Activated naive CD8-positive, alpha-beta T cell (primary cell): ENCODE results near the gene TMEM25.
"Not testable (repeated sequence)": the region's sequence is repeated elsewhere in the genome, so short reads cannot be mapped to it uniquely, and the experiment has no call there.

Source experiments
- H3K27ac Mint-ChIP-seq: one replicate; pipeline ENCODE4 v1.8.0; 2021; ENCODE audit warnings: mixed read lengths
- H3K27me3 Mint-ChIP-seq: one replicate; pipeline ENCODE4 v1.8.0; 2021; ENCODE audit warnings: mixed read lengths
- H3K36me3 Mint-ChIP-seq: one replicate; pipeline ENCODE4 v1.8.0; 2021; ENCODE audit warnings: mixed read lengths
- H3K4me1 Mint-ChIP-seq: one replicate; pipeline ENCODE4 v1.8.0; 2021; ENCODE audit warnings: low read depth, mixed read lengths
- H3K4me3 Mint-ChIP-seq: one replicate; pipeline ENCODE4 v1.8.0; 2021; ENCODE audit warnings: mild to moderate bottlenecking, mixed read lengths
- H3K9me3 Mint-ChIP-seq: one replicate; pipeline ENCODE4 v1.8.0; 2021; ENCODE audit warnings: low read depth, mixed read lengths

The TMEM25 gene

DNA sequence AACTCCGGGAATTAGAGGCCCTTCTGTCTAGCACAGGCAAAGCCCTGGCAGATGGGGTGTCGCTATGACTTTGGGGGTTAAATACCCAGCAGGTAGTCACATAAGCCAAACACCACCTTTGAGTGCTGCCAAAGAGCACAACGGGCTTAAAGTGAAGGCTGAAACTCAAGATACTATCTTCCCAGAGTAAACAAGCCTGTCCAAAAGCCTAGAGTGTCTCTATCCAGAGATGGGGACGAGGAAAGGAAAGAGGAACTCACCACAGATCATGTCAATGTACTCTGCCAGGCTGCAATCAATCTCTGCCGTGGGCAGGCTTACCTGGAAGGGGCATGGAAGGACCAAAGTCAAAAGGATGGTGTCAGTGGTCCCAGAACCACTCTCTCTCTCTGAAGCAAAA is 14.5 kb downstream of the TMEM25 start:
- Mint-ChIP-seq H3K27ac (no peak overlapping the region), H3K4me3 (no peak overlapping the region), H3K36me3 (peaks cover 4% of the 10 kb centered on the region), H3K4me1 (no peaks in the 10 kb centered on the region), H3K9me3 (no peaks in the 10 kb centered on the region), H3K27me3 (no peaks in the 10 kb centered on the region)

DNA sequence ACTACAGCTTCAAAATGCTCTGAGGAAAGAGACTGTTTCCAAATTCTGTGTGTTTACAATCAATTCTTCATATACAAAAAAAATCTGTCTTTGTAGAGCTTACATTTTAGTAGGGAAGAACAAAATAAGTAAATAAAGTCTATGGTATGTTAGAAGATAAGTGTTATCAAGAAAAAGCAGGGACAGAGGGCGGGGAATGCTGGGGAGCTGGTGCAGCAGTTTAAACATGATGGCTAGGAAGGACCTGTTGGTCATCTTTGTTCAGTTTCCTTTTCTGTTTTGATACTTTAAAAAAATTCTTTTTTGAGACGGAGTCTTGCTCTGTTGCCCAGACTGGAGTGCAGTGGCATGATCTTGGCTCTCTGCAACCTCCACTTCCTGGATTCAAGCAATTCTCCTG is 16.1 kb downstream of the TMEM25 start:
- H3K27me3 Mint-ChIP-seq, result no peaks in the 10 kb centered on the region
- no peak overlapping the region for H3K4me3 Mint-ChIP-seq
- H3K9me3 Mint-ChIP-seq, result no peaks in the 10 kb centered on the region
- H3K36me3 Mint-ChIP-seq, result peaks cover 2% of the 10 kb centered on the region
- no peaks in the 10 kb centered on the region for H3K4me1 Mint-ChIP-seq
- H3K27ac Mint-ChIP-seq, result no peak overlapping the region

DNA sequence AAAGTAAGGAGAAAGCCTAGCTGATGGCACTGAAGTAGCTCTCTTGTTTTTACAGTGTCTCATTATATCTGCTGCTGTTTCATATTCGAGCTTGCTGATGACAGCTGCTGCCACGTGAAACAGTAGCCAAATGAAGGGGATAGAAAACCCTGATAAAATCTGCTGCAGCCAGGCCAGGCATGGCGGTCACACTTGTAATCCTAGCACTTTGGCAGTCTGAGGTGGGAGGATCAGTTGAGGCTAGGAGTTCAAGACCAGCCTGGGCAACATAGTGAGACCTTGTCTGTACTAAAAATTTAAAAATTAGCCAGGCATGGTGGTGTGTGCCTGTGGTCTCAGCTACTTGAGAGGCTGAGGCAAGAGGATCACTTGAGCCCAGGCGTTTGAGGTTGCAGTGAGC is 21.3 kb downstream of the TMEM25 start:
- Mint-ChIP-seq H3K36me3 (peaks cover 14% of the 10 kb centered on the region), H3K27me3 (no peaks in the 10 kb centered on the region), H3K4me3 (no peak overlapping the region), H3K27ac (no peak overlapping the region), H3K9me3 (no peaks in the 10 kb centered on the region), H3K4me1 (no peaks in the 10 kb centered on the region)

DNA sequence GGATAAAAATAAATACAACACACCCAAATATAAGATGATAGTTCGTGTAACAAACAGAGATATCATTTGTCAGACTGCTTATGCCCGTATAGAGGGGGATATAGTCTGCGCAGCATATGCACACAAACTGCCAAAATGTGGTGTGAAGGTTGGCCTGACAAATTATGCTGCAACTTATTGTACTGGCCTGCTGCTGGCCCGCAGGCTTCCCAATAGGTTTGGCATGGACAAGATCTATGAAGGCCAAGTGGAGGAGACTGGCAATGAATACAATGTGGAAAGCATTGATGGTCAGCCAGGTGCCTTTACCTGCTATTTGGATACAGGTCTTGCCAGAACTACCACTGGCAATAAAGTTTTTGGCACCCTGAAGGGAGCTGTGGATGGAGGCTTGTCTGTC is 29.8 kb downstream of the TMEM25 start:
- H3K4me1 Mint-ChIP-seq, result peaks cover 16% of the 10 kb centered on the region
- H3K36me3 Mint-ChIP-seq, result peaks cover 2% of the 10 kb centered on the region
- no peak overlapping the region for H3K4me3 Mint-ChIP-seq
- H3K27me3 Mint-ChIP-seq, result no peaks in the 10 kb centered on the region
- no peak overlapping the region for H3K27ac Mint-ChIP-seq
- no peaks in the 10 kb centered on the region for H3K9me3 Mint-ChIP-seq

DNA sequence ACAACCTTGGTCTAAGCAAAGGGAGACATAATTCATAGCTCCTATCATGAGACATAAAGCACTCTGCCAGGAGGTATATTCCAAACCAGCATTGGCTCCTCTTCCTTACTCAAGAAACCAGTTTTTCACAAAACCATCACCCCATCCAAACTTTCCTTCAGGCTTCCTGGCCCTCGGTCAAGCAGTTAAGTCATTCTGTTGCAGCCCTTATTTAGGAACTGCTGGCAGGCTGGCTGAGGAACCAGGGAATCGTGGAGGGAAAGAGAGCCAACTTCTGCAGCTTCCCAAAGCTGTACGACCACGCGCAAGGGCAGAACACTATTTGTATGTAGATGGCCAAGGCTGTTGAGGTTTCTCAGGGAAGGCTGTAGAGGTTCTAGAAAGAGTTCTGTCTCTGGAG is 34.1 kb downstream of the TMEM25 start:
- Mint-ChIP-seq H3K27ac (peak overlapping the region; percentile 61), H3K9me3 (no peaks in the 10 kb centered on the region), H3K27me3 (no peaks in the 10 kb centered on the region), H3K4me3 (peak overlapping the region; percentile 81), H3K4me1 (peaks cover 19% of the 10 kb centered on the region), H3K36me3 (peaks cover 2% of the 10 kb centered on the region)

DNA sequence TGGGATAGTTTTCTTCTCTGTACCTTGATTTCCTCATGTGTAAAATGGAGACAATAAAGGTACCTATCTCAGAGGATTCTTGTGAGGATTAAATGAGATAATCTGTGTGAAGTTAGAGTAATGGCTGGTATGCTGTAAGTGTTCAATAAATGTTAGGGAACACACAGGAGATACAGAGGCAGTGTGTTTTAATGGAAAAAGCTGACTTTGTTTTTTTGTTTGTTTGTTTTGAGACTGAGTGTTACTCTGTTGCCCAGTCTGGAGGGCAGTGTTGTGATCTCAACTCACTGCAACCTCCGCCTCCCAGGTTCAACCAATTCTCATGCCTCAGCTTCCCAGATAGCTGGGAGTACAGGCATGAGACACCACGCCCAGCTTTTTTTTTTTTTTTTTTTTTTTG is 38.7 kb downstream of the TMEM25 start:
- no peaks in the 10 kb centered on the region for H3K27me3 Mint-ChIP-seq
- no peak overlapping the region for H3K27ac Mint-ChIP-seq
- no peaks in the 10 kb centered on the region for H3K9me3 Mint-ChIP-seq
- peaks cover 38% of the 10 kb centered on the region for H3K4me1 Mint-ChIP-seq
- H3K36me3 Mint-ChIP-seq, result no peaks in the 10 kb centered on the region
- H3K4me3 Mint-ChIP-seq, result no peak overlapping the region

DNA sequence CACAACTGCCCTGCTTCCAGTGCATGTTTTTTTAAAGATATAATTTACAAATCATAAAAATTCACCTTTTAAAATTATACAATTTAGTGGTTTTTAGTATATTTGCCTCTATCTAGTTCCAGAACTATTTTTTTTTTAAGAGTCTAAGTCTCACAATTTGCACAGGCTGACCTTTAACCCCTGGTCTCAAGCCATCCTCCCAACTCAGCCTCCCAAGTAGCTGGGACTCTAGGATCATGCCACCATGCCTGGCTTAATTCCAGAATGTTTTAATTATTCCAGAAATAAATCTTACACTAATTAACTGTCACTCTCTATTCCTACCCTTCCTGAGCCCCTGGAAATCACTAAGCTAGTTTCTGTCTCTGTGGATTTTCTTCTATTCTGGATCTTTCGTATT is 39.8 kb downstream of the TMEM25 start:
- Mint-ChIP-seq H3K27ac (peak overlapping the region; percentile 95), H3K36me3 (no peaks in the 10 kb centered on the region), H3K27me3 (no peaks in the 10 kb centered on the region), H3K9me3 (no peaks in the 10 kb centered on the region), H3K4me3 (no peak overlapping the region), H3K4me1 (peaks cover 42% of the 10 kb centered on the region)

DNA sequence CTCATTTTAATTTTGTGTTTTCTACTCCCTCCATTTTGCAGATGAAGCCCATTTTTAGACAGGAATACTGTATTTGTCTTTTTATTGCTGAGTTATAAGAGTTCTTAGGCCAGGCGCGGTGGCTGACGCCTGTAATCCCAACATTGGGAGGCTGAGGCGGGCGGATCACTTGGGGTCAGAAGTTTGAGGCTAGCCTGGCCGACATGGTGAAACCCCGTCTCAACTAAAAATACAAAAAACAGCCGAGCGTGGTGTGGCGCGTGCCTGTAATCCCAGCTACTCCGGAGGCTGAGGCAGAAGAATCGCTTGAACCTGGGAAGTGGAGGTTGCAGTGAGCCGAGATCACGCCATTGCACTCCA is 40.7 kb downstream of the TMEM25 start:
- Mint-ChIP-seq H3K4me3 (peak overlapping the region; percentile 100), H3K4me1 (peaks cover 47% of the 10 kb centered on the region), H3K27ac (peak overlapping the region; percentile 95)
- H3K9me3 Mint-ChIP-seq, H3K27me3 Mint-ChIP-seq, H3K36me3 Mint-ChIP-seq: not testable (repeated sequence)

DNA sequence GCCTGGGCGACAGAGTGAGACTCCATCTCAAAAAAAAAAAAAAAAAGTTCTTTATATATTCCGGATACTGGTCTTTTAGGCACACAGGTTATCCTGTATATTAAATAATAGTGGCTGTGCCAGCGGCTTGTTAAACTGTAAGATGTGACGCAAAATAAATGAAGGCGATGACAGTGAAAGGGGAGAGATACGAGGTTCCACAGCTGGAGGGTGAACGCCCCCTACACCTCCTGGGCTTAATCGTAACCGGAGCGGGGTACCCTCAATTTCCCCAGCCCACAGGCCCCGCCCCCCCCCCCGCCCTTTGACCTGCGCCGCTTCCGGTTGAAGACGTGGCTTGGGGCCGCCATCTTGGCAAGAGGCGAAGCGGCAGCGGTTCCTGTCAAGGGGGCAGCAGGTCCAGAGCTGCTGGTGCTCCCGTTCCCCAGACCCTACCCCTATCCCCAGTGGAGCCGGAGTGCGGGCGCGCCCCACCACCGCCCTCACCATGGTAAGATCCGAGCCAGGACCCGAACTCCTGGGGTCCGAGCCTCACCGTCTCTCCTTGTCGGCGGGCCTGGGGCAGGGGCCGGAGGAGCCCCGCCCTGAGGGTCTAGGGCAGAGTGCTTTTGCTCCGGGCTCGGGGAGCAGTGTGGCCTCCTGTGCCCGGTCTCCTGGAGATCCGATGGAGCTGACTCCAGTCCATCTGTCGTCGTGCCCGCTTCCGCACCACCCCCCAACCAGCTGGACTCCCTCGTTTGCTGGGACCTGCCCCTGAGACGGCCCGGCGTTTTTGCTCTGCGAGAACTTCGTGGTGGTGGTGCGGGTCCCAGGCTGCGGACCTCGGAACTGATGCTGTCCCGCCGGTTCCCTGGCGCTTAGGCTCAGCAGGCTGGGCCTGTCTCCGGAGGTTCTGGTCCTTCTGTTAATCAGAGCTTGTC is 41.3 kb downstream of the TMEM25 start, which contains the start of gene ARCN1:
Gene ARCN1, plus strand, starts transcription at position 349 of the 920 bp plus-strand sequence. Its CDS starts 139 bp downstream, at position 488.
- Mint-ChIP-seq H3K4me1 (peaks cover 53% of the 10 kb centered on the region), H3K9me3 (no peaks in the 10 kb centered on the region)

DNA sequence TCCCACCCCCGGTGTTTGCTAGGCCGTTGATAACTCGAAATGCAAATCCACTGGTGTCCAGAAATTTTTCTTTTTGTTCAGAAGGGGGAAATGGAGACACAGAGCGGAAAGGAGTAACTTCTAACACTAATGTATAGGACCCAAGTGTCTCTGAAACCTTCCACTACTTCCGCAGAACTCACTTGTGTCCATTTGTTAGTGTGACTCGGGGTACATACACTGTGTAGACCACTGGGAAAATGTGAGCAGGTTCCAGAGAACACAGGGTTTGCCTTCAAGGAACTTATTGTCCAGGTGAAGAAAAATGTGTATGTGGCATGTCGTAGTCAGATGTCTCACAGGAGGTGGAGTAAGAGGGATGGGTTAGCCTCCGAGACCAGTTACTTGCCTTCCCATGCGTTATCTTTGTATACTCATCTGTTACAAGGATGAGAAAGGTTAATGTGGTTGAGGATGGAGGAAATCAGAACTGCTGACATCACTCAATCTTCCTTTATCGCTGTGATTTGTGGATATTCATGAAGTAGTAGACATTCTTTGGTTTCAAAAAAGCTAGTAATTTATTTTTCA is 42.1 kb downstream of the TMEM25 start:
- H3K9me3 Mint-ChIP-seq, result no peaks in the 10 kb centered on the region
- peak overlapping the region; percentile 100 for H3K4me3 Mint-ChIP-seq
- peak overlapping the region; percentile 96 for H3K27ac Mint-ChIP-seq
- H3K27me3 Mint-ChIP-seq, result no peaks in the 10 kb centered on the region
- H3K36me3 Mint-ChIP-seq, result peaks cover 2% of the 10 kb centered on the region
- peaks cover 57% of the 10 kb centered on the region for H3K4me1 Mint-ChIP-seq

More for the DNA sequence above, 41.3 kb downstream of the TMEM25 start, which contains the start of gene ARCN1:
- H3K4me3 Mint-ChIP-seq, result peak within 1 kb of the TSS; percentile 100
- no peaks in the 10 kb centered on the region for H3K36me3 Mint-ChIP-seq
- no peaks in the 10 kb centered on the region for H3K27me3 Mint-ChIP-seq
- peak within 1 kb of the TSS; percentile 96 for H3K27ac Mint-ChIP-seq

DNA sequence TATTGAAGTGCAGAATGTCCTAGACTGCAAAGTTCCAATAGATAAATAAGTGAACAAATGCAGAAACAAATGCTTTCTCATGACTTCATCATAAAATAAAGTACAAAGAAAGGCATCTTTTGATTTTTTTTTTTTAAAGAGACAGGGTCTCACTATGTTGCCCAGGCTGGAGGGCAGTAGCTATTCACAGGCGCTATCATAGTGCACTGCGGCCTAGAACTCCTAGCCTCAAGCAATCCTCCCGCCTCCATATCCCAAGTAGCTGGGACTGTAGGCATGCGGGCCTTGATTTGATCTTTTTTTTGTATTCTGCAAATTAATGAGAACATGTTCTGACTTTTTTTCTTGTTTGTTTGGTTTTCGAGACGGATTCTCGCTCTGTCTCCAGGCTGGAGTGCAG is 43.6 kb downstream of the TMEM25 start:
- peaks cover 65% of the 10 kb centered on the region for H3K4me1 Mint-ChIP-seq
- H3K36me3 Mint-ChIP-seq, result peaks cover 2% of the 10 kb centered on the region
- no peak overlapping the region for H3K27ac Mint-ChIP-seq

DNA sequence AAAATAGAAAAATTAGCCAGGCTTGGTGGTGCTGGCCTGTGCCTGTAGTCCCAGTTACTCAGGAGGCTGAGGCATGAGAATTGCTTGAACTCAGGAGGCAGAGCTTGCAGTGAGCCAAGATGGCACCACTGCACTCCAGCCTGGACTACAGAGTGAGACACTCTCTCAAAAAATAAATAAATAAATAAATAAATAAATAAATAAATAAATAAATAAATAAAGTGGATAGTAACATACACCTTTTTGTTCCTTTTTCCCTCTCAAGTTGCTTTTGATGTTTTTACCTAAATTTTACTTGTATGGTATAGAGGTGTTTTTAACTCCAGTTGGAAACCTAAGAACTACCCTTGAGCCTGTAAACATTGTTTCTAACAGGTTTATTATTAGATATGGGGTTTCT is 47.0 kb downstream of the TMEM25 start:
- H3K4me3 Mint-ChIP-seq, H3K27me3 Mint-ChIP-seq, H3K36me3 Mint-ChIP-seq, H3K9me3 Mint-ChIP-seq, H3K27ac Mint-ChIP-seq: not testable (repeated sequence)
- H3K4me1 Mint-ChIP-seq, result peaks cover 55% of the 10 kb centered on the region

More for the DNA sequence above, 43.6 kb downstream of the TMEM25 start:
- Mint-ChIP-seq H3K27me3 (no peaks in the 10 kb centered on the region), H3K9me3 (no peaks in the 10 kb centered on the region), H3K4me3 (peak overlapping the region; percentile 67)

DNA sequence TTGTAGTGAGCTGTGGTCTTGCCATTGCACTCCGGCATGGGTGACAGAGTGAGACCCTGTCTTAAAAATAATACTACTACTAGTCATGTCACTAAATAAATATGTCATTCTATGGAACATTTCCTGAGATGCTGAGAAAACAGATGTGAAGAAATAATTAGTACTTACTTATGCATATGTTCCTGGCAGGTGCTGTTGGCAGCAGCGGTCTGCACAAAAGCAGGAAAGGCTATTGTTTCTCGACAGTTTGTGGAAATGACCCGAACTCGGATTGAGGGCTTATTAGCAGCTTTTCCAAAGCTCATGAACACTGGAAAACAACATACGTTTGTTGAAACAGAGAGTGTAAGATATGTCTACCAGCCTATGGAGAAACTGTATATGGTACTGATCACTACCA is 50.1 kb downstream of the TMEM25 start:
- Mint-ChIP-seq H3K4me1 (peaks cover 31% of the 10 kb centered on the region), H3K27ac (peak overlapping the region; percentile 16), H3K36me3 (peaks cover 2% of the 10 kb centered on the region), H3K4me3 (no peak overlapping the region), H3K27me3 (no peaks in the 10 kb centered on the region), H3K9me3 (no peaks in the 10 kb centered on the region)
